ENCODE results near the gene TMPRSS13. TPM values are rescaled to one million over a fixed set of nuclear protein-coding genes. Genes with fewer than 3 reads are reported as not detected.
A peak's percentile ranks its signal among the peaks of the same experiment; 100 is the strongest.

TMPRSS13 gene
- total RNA-seq, 1 experiment from 2014 or later: 53.1 TPM

GRCh38 chr11:117930668-117931330 lies 1.6 kb upstream of the TMPRSS13 start:
- no peak for TF ChIP-seq CTCF (IDR thresholded peaks at IDR 0.05; ENCODE audit: insufficient read depth in 1 of 2, low read depth in 1 of 2, low read length in 1 of 2, severe bottlenecking in 1 of 2, unreplicated experiment in 1 of 2)
- H3K4me3 ChIP-seq (ENCODE audit: low read depth, low read length): no peak overlapping the region
- H3K27me3 ChIP-seq (replicated peaks; ENCODE audit: control insufficient read depth, insufficient read depth, low read length): no peaks in the 10 kb centered on the region
- POLR2A ChIA-PET: interaction anchor here (0.5 to 1.4 kb wide), 3 partner anchors 9 to 56 kb away, joined by 3 read pairs; partner anchors contain the start of gene IL10RA
- no peaks in the 10 kb centered on the region for H3K9me3 Mint-ChIP-seq (ENCODE audit: unreplicated experiment)
- intact Hi-C loops (cut with micrococcal nuclease; ENCODE audit: unreplicated experiment): no loop called here
- peaks cover 12% of the 10 kb centered on the region for H3K36me3 Mint-ChIP-seq (ENCODE audit: insufficient read depth, unreplicated experiment)
- H3K36me3 ChIP-seq (ENCODE audit: control insufficient read depth, insufficient read depth, low read length): no peaks in the 10 kb centered on the region
- peak in 1 of 2 experiments; percentile 36 for DNase-seq
- no peak overlapping the region for H3K4me3 Mint-ChIP-seq (ENCODE audit: unreplicated experiment)
- CTCF ChIA-PET: interaction anchor here (0.6 to 2.2 kb wide), 4 partner anchors 9 to 114 kb away, joined by 3 to 14 read pairs (median 5); no protein-coding TSS in a partner anchor
- H3K27me3 Mint-ChIP-seq (ENCODE audit: insufficient read depth, unreplicated experiment): no peaks in the 10 kb centered on the region
- no TSS peak for BruUV-seq (replicated peaks)
- H3K4me1 Mint-ChIP-seq (ENCODE audit: low read depth, unreplicated experiment): peaks cover 62% of the 10 kb centered on the region
- H3K9me3 ChIP-seq: no peaks in the 10 kb centered on the region
- H3K4me1 ChIP-seq: peaks cover 51% of the 10 kb centered on the region
- peak overlapping the region; percentile 99 for H3K27ac Mint-ChIP-seq (ENCODE audit: unreplicated experiment)

- H3K4me1 ChIP-seq: peaks cover 51% of the 10 kb centered on the region
- H3K27me3 ChIP-seq (replicated peaks; ENCODE audit: control insufficient read depth, insufficient read depth, low read length): no peaks in the 10 kb centered on the region
- H3K9me3 ChIP-seq: no peaks in the 10 kb centered on the region
- no peak for TF ChIP-seq CTCF (IDR thresholded peaks at IDR 0.05; ENCODE audit: insufficient read depth in 1 of 2, low read depth in 1 of 2, low read length in 1 of 2, severe bottlenecking in 1 of 2, unreplicated experiment in 1 of 2)
- ChIA-PET POLR2A (interaction anchor here (0.6 to 2.1 kb wide), 5 partner anchors 10 to 599 kb away, joined by 3 to 6 read pairs (median 4); partner anchors contain the start of gene IL10RA), CTCF (interaction anchor here (0.7 to 2.2 kb wide), 7 partner anchors 8 to 112 kb away, joined by 3 to 36 read pairs (median 4); no protein-coding TSS in a partner anchor)
- H3K4me3 ChIP-seq (ENCODE audit: low read depth, low read length): no peak overlapping the region
- intact Hi-C loops (cut with micrococcal nuclease; ENCODE audit: unreplicated experiment): loop anchor here (1.0 kb wide), 3 partner anchors 10 to 23 kb away; no protein-coding TSS in a partner anchor
- Mint-ChIP-seq H3K27me3 (ENCODE audit: insufficient read depth, unreplicated experiment) (no peaks in the 10 kb centered on the region), H3K4me3 (ENCODE audit: unreplicated experiment) (peak overlapping the region; percentile 93), H3K9me3 (ENCODE audit: unreplicated experiment) (no peaks in the 10 kb centered on the region), H3K27ac (ENCODE audit: unreplicated experiment) (peak overlapping the region; percentile 99), H3K36me3 (ENCODE audit: insufficient read depth, unreplicated experiment) (peaks cover 12% of the 10 kb centered on the region), H3K4me1 (ENCODE audit: low read depth, unreplicated experiment) (peaks cover 62% of the 10 kb centered on the region)
- TSS peak; percentile 97 for BruUV-seq (replicated peaks)
- DNase-seq: no peak
- no peaks in the 10 kb centered on the region for H3K36me3 ChIP-seq (ENCODE audit: control insufficient read depth, insufficient read depth, low read length)
Measured at GRCh38 chr11:117929916-117930570, 841 bp upstream of the TMPRSS13 start.

- peak; percentile 58 to 74 for TF ChIP-seq CTCF (IDR thresholded peaks at IDR 0.05; ENCODE audit: insufficient read depth in 1 of 2, low read depth in 1 of 2, low read length in 1 of 2, severe bottlenecking in 1 of 2, unreplicated experiment in 1 of 2)
- no peaks in the 10 kb centered on the region for H3K9me3 Mint-ChIP-seq (ENCODE audit: unreplicated experiment)
- peaks cover 12% of the 10 kb centered on the region for H3K36me3 Mint-ChIP-seq (ENCODE audit: insufficient read depth, unreplicated experiment)
- Histone ChIP-seq H3K27me3 (replicated peaks; ENCODE audit: control insufficient read depth, insufficient read depth, low read length) (no peaks in the 10 kb centered on the region), H3K9me3 (no peaks in the 10 kb centered on the region), H3K36me3 (ENCODE audit: control insufficient read depth, insufficient read depth, low read length) (no peaks in the 10 kb centered on the region), H3K4me1 (peaks cover 46% of the 10 kb centered on the region), H3K4me3 (ENCODE audit: low read depth, low read length) (peak overlapping the region; percentile 32)
- H3K4me3 Mint-ChIP-seq (ENCODE audit: unreplicated experiment): peak overlapping the region; percentile 93
- CTCF ChIA-PET: interaction anchor here (0.8 to 2.2 kb wide), 7 partner anchors 11 to 125 kb away, joined by 3 to 36 read pairs (median 4); no protein-coding TSS in a partner anchor
- no peaks in the 10 kb centered on the region for H3K27me3 Mint-ChIP-seq (ENCODE audit: insufficient read depth, unreplicated experiment)
- H3K4me1 Mint-ChIP-seq (ENCODE audit: low read depth, unreplicated experiment): peaks cover 59% of the 10 kb centered on the region
- POLR2A ChIA-PET: interaction anchor here (0.6 to 2.1 kb wide), 4 partner anchors 11 to 147 kb away, joined by 3 to 6 read pairs (median 4); no protein-coding TSS in a partner anchor
- BruUV-seq (replicated peaks): TSS peak; percentile 75
- no peak for DNase-seq
- intact Hi-C loops (cut with micrococcal nuclease; ENCODE audit: unreplicated experiment): loop anchor here (1.0 kb wide), 3 partner anchors 12 to 21 kb away; no protein-coding TSS in a partner anchor
- peak overlapping the region; percentile 99 for H3K27ac Mint-ChIP-seq (ENCODE audit: unreplicated experiment)
Measured at GRCh38 chr11:117928446-117929141, 608 bp downstream of the TMPRSS13 start.

All from Caco-2 (cell line).